GM23248 (cell line): ENCODE results near the gene CRY2.

Source experiments
- EZH2 ChIP-seq: fragments of 200-600 bp; sonication (generic); IDR thresholded peaks from 2 replicates; pipeline ENCODE4 v1.6.1; 2018; ENCODE audit warnings: antibody characterized with exemption, mild to moderate bottlenecking; ENCODE audit not compliant: insufficient read depth, poor library complexity, severe bottlenecking
- EZH2phosphoT487 ChIP-seq: fragments of 200-600 bp; sonication (generic); IDR thresholded peaks from 2 replicates; pipeline ENCODE4 v1.6.1; 2018; ENCODE audit warnings: antibody characterized with exemption, moderate library complexity, mild to moderate bottlenecking, low read depth; ENCODE audit not compliant: insufficient read depth

GRCh38 chr11:45820211-45820857, 26.9 kb upstream of the CRY2 start:
- TF ChIP-seq EZH2phosphoT487 (no peak), EZH2 (no peak)
